Osteoblast (primary cell): Measurements from ENCODE around the gene PIEZO2. TPM values are rescaled to one million over a fixed set of nuclear protein-coding genes. Genes with fewer than 3 reads are reported as not detected.
"Not testable (repeated sequence)": the region's sequence is repeated elsewhere in the genome, so short reads cannot be mapped to it uniquely, and the experiment has no call there.

Experiments
- DNase-seq: peaks from one replicate; pipeline ENCODE4 v3.0.0; 2011; ENCODE audit warnings: low spot score, mixed read lengths; ENCODE audit not compliant: insufficient read length; ENCODE audit errors: missing footprints
- H2AFZ ChIP-seq: 2 replicates; pipeline ENCODE4 v1.6.0; 2011; ENCODE audit warnings: mild to moderate bottlenecking, low read length
- H3K27ac ChIP-seq: 2 replicates; pipeline ENCODE4 v1.5.1; 2011; ENCODE audit warnings: mild to moderate bottlenecking, low read depth, low read length, moderate library complexity
- H3K27me3 ChIP-seq: 2 replicates; pipeline ENCODE4 v1.6.0; 2012; ENCODE audit warnings: mild to moderate bottlenecking, control low read depth, inconsistent platforms, low read length, moderate library complexity; ENCODE audit not compliant: insufficient read depth
- H3K36me3 ChIP-seq: 2 replicates; pipeline ENCODE4 v1.5.1; 2011; ENCODE audit warnings: mild to moderate bottlenecking, low read length, control low read depth, moderate library complexity; ENCODE audit not compliant: insufficient read depth
- H3K4me1 ChIP-seq: 2 replicates; pipeline ENCODE4 v1.5.1; 2011; ENCODE audit warnings: mild to moderate bottlenecking, low read length, control low read depth, moderate library complexity; ENCODE audit not compliant: insufficient read depth
- H3K4me2 ChIP-seq: 2 replicates; pipeline ENCODE4 v1.6.0; 2011; ENCODE audit warnings: mild to moderate bottlenecking, low read length; ENCODE audit not compliant: insufficient read depth
- H3K4me3 ChIP-seq: fragments of 200-600 bp; sonication (generic); 3 replicates; pipeline ENCODE4 v1.5.1; 2012; ENCODE audit warnings: mild to moderate bottlenecking, low read length, inconsistent platforms; ENCODE audit not compliant: insufficient read depth
- H3K79me2 ChIP-seq: 2 replicates; pipeline ENCODE4 v1.6.0; 2012; ENCODE audit warnings: mild to moderate bottlenecking, low read length, control low read depth, inconsistent platforms; ENCODE audit not compliant: insufficient read depth
- H3K9me3 ChIP-seq: 2 replicates; pipeline ENCODE4 v1.5.1; 2011; ENCODE audit warnings: low read depth, low read length, control low read depth
- H4K20me1 ChIP-seq: 2 replicates; pipeline ENCODE4 v1.6.0; 2012; ENCODE audit warnings: mild to moderate bottlenecking, low read length, control low read depth; ENCODE audit not compliant: insufficient read depth
- total RNA-seq: library from RNA; depleted of rRNA; stranded (reverse); fragments of >200 nt; gene quantifications from 2 replicates; pipeline ENCODE4 v1.2.3, GENCODE V29; 2012
- TF ChIP-seq, protein P1 (sequence below): IDR thresholded peaks from 2 replicates; pipeline ENCODE4 v1.5.1; 2011; ENCODE audit warnings: mild to moderate bottlenecking, low read depth, low read length, moderate library complexity; ENCODE audit errors: extremely low read depth

Gene PIEZO2
- total RNA-seq, 1 donor = 46.7 TPM

DNA sequence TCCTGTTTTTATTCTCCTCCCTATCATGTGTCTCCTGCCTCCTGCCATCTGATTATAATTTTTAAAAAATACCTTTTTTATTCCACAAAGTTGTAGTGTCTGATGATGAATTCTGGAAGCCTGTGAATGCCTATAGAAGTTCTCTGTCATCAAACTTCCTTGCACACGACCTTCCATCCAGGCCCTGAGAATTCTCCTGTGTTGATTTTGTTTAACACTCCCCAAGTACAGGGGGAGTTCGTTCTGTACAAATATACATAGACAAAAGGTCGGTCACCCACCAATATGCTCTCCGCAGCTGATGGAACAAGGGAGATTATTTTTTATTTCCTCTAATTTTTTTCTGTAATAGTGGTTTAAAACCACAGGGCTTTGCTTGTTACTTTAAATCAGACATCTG lies 232.5 kb downstream of the PIEZO2 start:
- H3K79me2 ChIP-seq = no peaks in the 10 kb centered on the region
- no peak overlapping the region for H3K4me2 ChIP-seq
- H3K9me3 ChIP-seq = no peaks in the 10 kb centered on the region
- peaks cover 10% of the 10 kb centered on the region for H3K4me1 ChIP-seq
- H2AFZ ChIP-seq = no peak overlapping the region
- H3K27me3 ChIP-seq = no peaks in the 10 kb centered on the region
- no peak overlapping the region for H3K4me3 ChIP-seq
- H4K20me1 ChIP-seq = no peaks in the 10 kb centered on the region
- H3K27ac ChIP-seq = no peak overlapping the region
- no peaks in the 10 kb centered on the region for H3K36me3 ChIP-seq
- DNase-seq = peak; percentile 27
- TF ChIP-seq, protein P1, sequence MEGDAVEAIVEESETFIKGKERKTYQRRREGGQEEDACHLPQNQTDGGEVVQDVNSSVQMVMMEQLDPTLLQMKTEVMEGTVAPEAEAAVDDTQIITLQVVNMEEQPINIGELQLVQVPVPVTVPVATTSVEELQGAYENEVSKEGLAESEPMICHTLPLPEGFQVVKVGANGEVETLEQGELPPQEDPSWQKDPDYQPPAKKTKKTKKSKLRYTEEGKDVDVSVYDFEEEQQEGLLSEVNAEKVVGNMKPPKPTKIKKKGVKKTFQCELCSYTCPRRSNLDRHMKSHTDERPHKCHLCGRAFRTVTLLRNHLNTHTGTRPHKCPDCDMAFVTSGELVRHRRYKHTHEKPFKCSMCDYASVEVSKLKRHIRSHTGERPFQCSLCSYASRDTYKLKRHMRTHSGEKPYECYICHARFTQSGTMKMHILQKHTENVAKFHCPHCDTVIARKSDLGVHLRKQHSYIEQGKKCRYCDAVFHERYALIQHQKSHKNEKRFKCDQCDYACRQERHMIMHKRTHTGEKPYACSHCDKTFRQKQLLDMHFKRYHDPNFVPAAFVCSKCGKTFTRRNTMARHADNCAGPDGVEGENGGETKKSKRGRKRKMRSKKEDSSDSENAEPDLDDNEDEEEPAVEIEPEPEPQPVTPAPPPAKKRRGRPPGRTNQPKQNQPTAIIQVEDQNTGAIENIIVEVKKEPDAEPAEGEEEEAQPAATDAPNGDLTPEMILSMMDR = no peak

DNA sequence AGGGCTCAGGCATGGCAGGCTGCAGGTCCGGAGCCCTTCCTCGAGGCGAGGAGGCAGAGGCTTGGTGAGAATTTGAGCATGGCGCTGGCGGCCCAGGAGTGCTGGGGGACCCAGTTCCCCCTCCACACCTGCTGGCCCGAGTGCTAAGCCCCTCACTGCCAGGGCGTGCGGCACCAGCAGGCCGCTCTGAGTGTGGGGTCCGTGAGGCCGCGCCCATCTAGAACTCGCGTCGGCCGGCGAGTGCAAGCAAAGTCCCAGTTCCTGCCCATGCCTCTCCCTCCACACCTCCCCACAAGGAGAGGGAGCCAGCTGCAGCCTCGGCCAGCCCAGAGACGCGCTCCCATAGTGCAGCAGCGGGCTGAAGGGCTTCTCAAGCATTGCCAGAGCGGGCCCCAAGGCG lies 233.0 kb downstream of the PIEZO2 start:
- no peak for DNase-seq
- H3K4me2 ChIP-seq = no peak overlapping the region
- H3K79me2 ChIP-seq = no peaks in the 10 kb centered on the region
- H3K36me3 ChIP-seq = no peaks in the 10 kb centered on the region
- H3K27ac ChIP-seq = no peak overlapping the region
- no peak overlapping the region for H3K4me3 ChIP-seq
- H3K27me3 ChIP-seq = no peaks in the 10 kb centered on the region
- no peaks in the 10 kb centered on the region for H4K20me1 ChIP-seq
- H2AFZ ChIP-seq = no peak overlapping the region
- no peaks in the 10 kb centered on the region for H3K9me3 ChIP-seq
- TF ChIP-seq, protein P1 = no peak
- peaks cover 10% of the 10 kb centered on the region for H3K4me1 ChIP-seq

GRCh38 chr18:10915748-10916147 lies 233.6 kb downstream of the PIEZO2 start:
- H4K20me1 ChIP-seq, H3K4me2 ChIP-seq, H3K4me3 ChIP-seq, H2AFZ ChIP-seq, DNase-seq, H3K4me1 ChIP-seq, H3K79me2 ChIP-seq, H3K27ac ChIP-seq, H3K9me3 ChIP-seq, H3K36me3 ChIP-seq, H3K27me3 ChIP-seq: not testable (repeated sequence)

GRCh38 chr18:10914610-10915009 lies 234.8 kb downstream of the PIEZO2 start:
- not testable (repeated sequence) for DNase-seq, H3K4me1 ChIP-seq, H3K27me3 ChIP-seq, H3K36me3 ChIP-seq, H3K9me3 ChIP-seq, H2AFZ ChIP-seq, H3K27ac ChIP-seq, H3K79me2 ChIP-seq, H3K4me2 ChIP-seq, H4K20me1 ChIP-seq, H3K4me3 ChIP-seq

DNA sequence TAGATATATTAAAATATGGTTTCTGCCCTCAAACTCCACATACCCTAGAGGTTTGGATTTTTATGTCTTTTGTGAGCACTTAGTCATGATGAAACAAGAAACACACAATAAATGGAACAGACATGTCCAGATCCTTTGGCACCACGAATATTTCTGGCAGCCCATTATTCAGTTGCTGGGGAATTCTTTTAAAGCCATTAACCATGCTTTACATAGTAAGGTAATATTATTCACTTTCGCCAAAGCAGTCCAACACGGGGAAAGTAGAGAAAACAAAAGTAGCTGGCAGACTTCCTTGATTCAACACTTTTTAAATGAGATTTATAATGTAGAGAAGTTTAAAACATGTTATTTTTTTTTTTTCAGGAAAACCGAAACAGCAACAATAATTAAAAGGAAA lies 235.4 kb downstream of the PIEZO2 start:
- DNase-seq = peak; percentile 30
- H4K20me1 ChIP-seq = no peaks in the 10 kb centered on the region
- H3K27ac ChIP-seq = no peak overlapping the region
- no peaks in the 10 kb centered on the region for H3K79me2 ChIP-seq
- H3K4me2 ChIP-seq = no peak overlapping the region
- H3K27me3 ChIP-seq = no peaks in the 10 kb centered on the region
- H2AFZ ChIP-seq = no peak overlapping the region
- H3K9me3 ChIP-seq = no peaks in the 10 kb centered on the region
- TF ChIP-seq, protein P1 = no peak
- H3K36me3 ChIP-seq = no peaks in the 10 kb centered on the region
- peaks cover 10% of the 10 kb centered on the region for H3K4me1 ChIP-seq
- H3K4me3 ChIP-seq = no peak overlapping the region
